ENCODE data around the gene TEAD2.

GRCh38 chr19:49355909-49356353 lies 6.3 kb downstream of the TEAD2 start:
- no peak for TF ChIP-seq CTCF (IDR thresholded peaks at IDR 0.05; ENCODE audit: low read depth, low read length, poor library complexity, severe bottlenecking)
- TF ChIP-seq EZH2phosphoT487 (IDR thresholded peaks at IDR 0.05; ENCODE audit: borderline replicate concordance, low read length) = no peak

All from DOHH2 (cell line).